NCI-H2029 (cell line): ENCODE data around the gene APOOL.
A peak's percentile ranks its signal among the peaks of the same experiment; 100 is the strongest.

Experiments used
- DNase-seq: peaks from one replicate; lab custom pipeline; 2025; lab: John Stamatoyannopoulos, UW

Gene APOOL

GRCh38 chrX:85084770-85085393 is 81.2 kb downstream of the APOOL start:
- no peak for DNase-seq

- no peak for DNase-seq
These were observed 85.7 kb downstream of the APOOL start for GRCh38 chrX:85089321-85089840.

- DNase-seq: no peak
These were observed 103.7 kb downstream of the APOOL start for GRCh38 chrX:85107407-85107806.

- DNase-seq: no peak
These were observed 104.5 kb downstream of the APOOL start for GRCh38 chrX:85108165-85108564.

- peak; percentile 8 for DNase-seq
These were observed 105.6 kb downstream of the APOOL start for GRCh38 chrX:85109235-85109634.

- DNase-seq: no peak
These were observed 107.7 kb downstream of the APOOL start for GRCh38 chrX:85111347-85111746.

GRCh38 chrX:85112293-85112692 is 108.6 kb downstream of the APOOL start:
- no peak for DNase-seq

GRCh38 chrX:85113746-85114145 is 110.1 kb downstream of the APOOL start:
- no peak for DNase-seq

GRCh38 chrX:85114171-85114570 is 110.5 kb downstream of the APOOL start:
- DNase-seq: no peak

GRCh38 chrX:85114776-85115175 is 111.1 kb downstream of the APOOL start:
- DNase-seq: no peak

- DNase-seq: peak; percentile 6
These were observed 111.6 kb downstream of the APOOL start for GRCh38 chrX:85115252-85115651.

- DNase-seq: no peak
These were observed 132.7 kb downstream of the APOOL start for GRCh38 chrX:85136409-85136808.

GRCh38 chrX:85139422-85139821 is 135.7 kb downstream of the APOOL start:
- no peak for DNase-seq

- DNase-seq: no peak
These were observed 137.3 kb downstream of the APOOL start for GRCh38 chrX:85140964-85141363.
